HEK293T (cell line): ENCODE results near the gene ADIRF.

ENCODE experiments used
- ARNT ChIP-seq: fragments of 450-650 bp; IDR thresholded peaks from 2 replicates; pipeline ENCODE4 v1.6.1; 2017; ENCODE audit warnings: mild to moderate bottlenecking
- BHLHE40 ChIP-seq: fragments of 450-650 bp; IDR thresholded peaks from 2 replicates; pipeline ENCODE4 v1.6.1; 2016; ENCODE audit warnings: mild to moderate bottlenecking, moderate library complexity, borderline replicate concordance
- CTBP1 ChIP-seq: fragments of 450-650 bp; IDR thresholded peaks from 2 replicates; pipeline ENCODE4 v1.6.1; 2016; ENCODE audit warnings: borderline replicate concordance
- ELF4 ChIP-seq: fragments of 450-650 bp; IDR thresholded peaks from 2 replicates; pipeline ENCODE4 v1.6.1; 2017; ENCODE audit warnings: antibody characterized with exemption
- FOXK2 ChIP-seq: fragments of 450-650 bp; IDR thresholded peaks from 2 replicates; pipeline ENCODE4 v1.6.1; 2016; ENCODE audit warnings: mild to moderate bottlenecking
- FOXM1 ChIP-seq: fragments of 450-650 bp; IDR thresholded peaks from 2 replicates; pipeline ENCODE4 v1.6.1; 2017; ENCODE audit warnings: mild to moderate bottlenecking, borderline replicate concordance
- LEF1 ChIP-seq: fragments of 450-650 bp; IDR thresholded peaks from 2 replicates; pipeline ENCODE4 v1.6.1; 2017; ENCODE audit warnings: mild to moderate bottlenecking, borderline replicate concordance
- SP1 ChIP-seq: fragments of 450-650 bp; IDR thresholded peaks from 2 replicates; pipeline ENCODE4 v1.6.1; 2017
- SUZ12 ChIP-seq: fragments of 450-650 bp; IDR thresholded peaks from 2 replicates; pipeline ENCODE4 v1.6.1; 2016; ENCODE audit warnings: mild to moderate bottlenecking
- TARDBP ChIP-seq: fragments of 450-650 bp; IDR thresholded peaks from 2 replicates; pipeline ENCODE4 v1.6.1; 2016
- ZNF384 ChIP-seq: fragments of 450-650 bp; IDR thresholded peaks from 2 replicates; pipeline ENCODE4 v1.6.1; 2016

DNA sequence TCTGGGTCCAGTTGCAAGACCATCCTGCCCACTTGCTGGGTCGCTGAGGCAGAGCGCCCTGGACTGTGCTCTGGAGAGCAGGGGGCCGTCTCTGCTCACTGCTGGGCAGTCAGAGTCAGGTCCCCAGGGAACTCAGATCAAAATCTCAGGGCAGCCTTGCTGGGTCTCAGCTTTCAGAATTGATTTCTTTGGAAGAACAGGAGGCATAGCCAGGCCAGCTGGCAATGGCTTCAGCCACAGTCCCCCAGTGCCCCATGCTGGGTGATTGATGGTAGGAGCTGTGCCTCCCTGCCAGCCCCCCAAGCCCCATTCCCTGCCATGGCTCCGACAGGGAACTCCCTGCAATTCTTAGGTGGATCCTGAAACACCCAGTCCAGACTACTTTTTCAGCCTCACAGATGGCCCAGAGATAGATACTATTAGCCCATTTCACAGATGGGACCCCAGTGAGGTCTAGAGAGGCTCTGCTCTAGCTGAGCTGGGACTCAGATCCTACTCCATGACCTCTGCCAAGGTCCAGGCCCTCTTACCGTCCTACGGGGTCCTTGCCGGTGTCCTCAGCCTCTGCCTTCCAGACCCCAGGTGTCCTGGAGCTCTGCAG is 11.3 kb upstream of the ADIRF start:
- no peak for TF ChIP-seq FOXM1
- TF ChIP-seq SP1 = no peak
- no peak for TF ChIP-seq ELF4
- no peak for TF ChIP-seq BHLHE40
- no peak for TF ChIP-seq CTBP1
- no peak for TF ChIP-seq TARDBP
- no peak for TF ChIP-seq LEF1
- no peak for TF ChIP-seq FOXK2
- no peak for TF ChIP-seq SUZ12
- no peak for TF ChIP-seq ZNF384
- no peak for TF ChIP-seq ARNT
